OCI-LY7 (cell line): ENCODE results near the gene ZNF213.

Experiments used
- CTCF ChIP-seq: fragments of 200-600 bp; sonication (generic); conservative IDR thresholded peaks from 2 replicates; pipeline ENCODE4 v1.5.1; 2014; ENCODE audit warnings: mild to moderate bottlenecking, antibody characterized with exemption, low read length, moderate library complexity, mixed read lengths
- EZH2phosphoT487 ChIP-seq: fragments of 200-600 bp; sonication (generic); IDR thresholded peaks from 2 replicates; pipeline ENCODE4 v1.6.1; 2018; ENCODE audit warnings: low read depth, borderline replicate concordance, mild to moderate bottlenecking, mixed run types, antibody characterized with exemption, low read length, moderate library complexity, mixed read lengths

DNA sequence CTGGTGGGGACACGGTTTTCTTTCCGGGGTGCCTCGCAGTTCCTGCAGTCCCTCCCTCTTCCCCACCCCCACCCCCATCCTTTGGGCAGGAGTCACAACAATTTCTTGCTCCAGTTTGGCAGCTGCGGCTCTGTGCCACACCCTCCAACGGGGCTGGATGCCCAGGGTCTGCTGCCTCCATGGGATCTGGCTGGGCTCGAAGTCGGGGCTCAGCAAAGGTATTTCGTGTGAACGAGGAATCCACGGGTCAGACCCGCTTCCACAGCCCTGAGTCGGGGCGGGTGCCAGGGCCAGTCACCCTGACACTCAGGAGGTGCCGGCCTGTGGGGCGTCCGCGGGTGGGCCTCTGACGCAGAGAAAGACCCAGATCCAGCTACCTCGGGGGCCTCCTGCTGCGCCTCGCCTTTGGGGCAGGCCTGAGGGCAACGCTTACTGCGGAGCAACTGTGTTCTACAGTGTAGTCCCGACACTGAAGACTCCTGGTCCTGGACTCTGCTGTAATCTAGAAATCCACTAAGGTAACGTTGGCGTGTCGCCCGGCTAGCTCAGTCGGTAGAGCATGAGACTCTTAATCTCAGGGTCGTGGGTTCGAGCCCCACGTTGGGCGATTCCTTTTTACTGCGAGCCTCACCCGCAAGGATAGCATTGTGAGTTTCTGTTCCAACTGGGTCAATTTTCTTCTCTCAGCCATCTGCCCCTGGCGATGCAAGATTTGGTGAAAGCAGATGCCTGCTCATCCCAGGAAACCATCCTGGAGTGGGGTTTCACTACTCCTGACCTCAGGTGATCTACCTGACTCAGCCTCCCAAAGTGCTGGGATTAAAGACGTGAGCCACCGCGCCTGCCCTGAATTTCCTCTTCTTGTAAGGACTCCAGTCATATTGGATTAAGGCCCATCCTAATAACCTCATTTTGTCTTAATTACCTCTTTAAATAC lies 40.6 kb downstream of the ZNF213 start:
- TF ChIP-seq CTCF (no peak), EZH2phosphoT487 (no peak)
